Measurements from ENCODE around the gene RBBP5. TPM values are rescaled to one million over a fixed set of nuclear protein-coding genes. Genes with fewer than 3 reads are reported as not detected.

RBBP5 gene
- total RNA-seq, 1 donor from 2014 or later = 18.7 TPM

- Histone ChIP-seq H3K27me3 (ENCODE audit: insufficient read depth, low read length) (no peaks in the 10 kb centered on the region), H3K9ac (ENCODE audit: low read length) (no peak overlapping the region), H3K27ac (ENCODE audit: low read depth, low read length) (no peak overlapping the region), H3K79me2 (ENCODE audit: insufficient read depth, low read length) (no peaks in the 10 kb centered on the region), H3K4me2 (ENCODE audit: low read length) (no peak overlapping the region), H3K4me3 (ENCODE audit: insufficient read depth, low read depth, low read length) (no peak overlapping the region), H3K36me3 (ENCODE audit: insufficient read depth, low read length) (peaks cover 57% of the 10 kb centered on the region), H2AFZ (ENCODE audit: low read depth, low read length) (no peak overlapping the region), H3K9me3 (ENCODE audit: insufficient read depth, low read depth, low read length) (no peaks in the 10 kb centered on the region), H3K4me1 (ENCODE audit: insufficient read depth, low read length) (no peaks in the 10 kb centered on the region), H4K20me1 (ENCODE audit: insufficient read depth, low read length) (no peaks in the 10 kb centered on the region)
- no peak overlapping the region for H3K27ac Mint-ChIP-seq (ENCODE audit: unreplicated experiment)
- H3K4me1 Mint-ChIP-seq (ENCODE audit: low read depth, unreplicated experiment) = no peaks in the 10 kb centered on the region
- no peak overlapping the region for H3K4me3 Mint-ChIP-seq (ENCODE audit: unreplicated experiment)
- FAIRE-seq (no peak), DNase-seq (ENCODE audit: low read depth) (no peak)
- no peaks in the 10 kb centered on the region for H3K9me3 Mint-ChIP-seq (ENCODE audit: unreplicated experiment)
- no peaks in the 10 kb centered on the region for H3K27me3 Mint-ChIP-seq (ENCODE audit: low read depth, unreplicated experiment)
- no peak for TF ChIP-seq EZH2 (IDR thresholded peaks at IDR 0.05; ENCODE audit: insufficient read depth, low read length)
- TF ChIP-seq CTCF (IDR thresholded peaks at IDR 0.05; ENCODE audit: insufficient read depth, low read depth, low read length) = no peak
- H3K36me3 Mint-ChIP-seq (ENCODE audit: low read depth, unreplicated experiment) = peaks cover 10% of the 10 kb centered on the region
Observed at GRCh38 chr1:205095422-205095821, 26.4 kb downstream of the RBBP5 start.

- H4K20me1 ChIP-seq (ENCODE audit: insufficient read depth, low read length) = no peaks in the 10 kb centered on the region
- H3K36me3 ChIP-seq (ENCODE audit: insufficient read depth, low read length) = peaks cover 27% of the 10 kb centered on the region
- DNase-seq (ENCODE audit: low read depth) = no peak
- no peak for FAIRE-seq
- H3K4me3 ChIP-seq (ENCODE audit: insufficient read depth, low read depth, low read length) = no peak overlapping the region
- H3K9me3 ChIP-seq (ENCODE audit: insufficient read depth, low read depth, low read length) = no peaks in the 10 kb centered on the region
- no peak overlapping the region for H2AFZ ChIP-seq (ENCODE audit: low read depth, low read length)
- Mint-ChIP-seq H3K4me3 (ENCODE audit: unreplicated experiment) (no peak overlapping the region), H3K4me1 (ENCODE audit: low read depth, unreplicated experiment) (peaks cover 9% of the 10 kb centered on the region), H3K27me3 (ENCODE audit: low read depth, unreplicated experiment) (no peaks in the 10 kb centered on the region), H3K36me3 (ENCODE audit: low read depth, unreplicated experiment) (peaks cover 19% of the 10 kb centered on the region), H3K9me3 (ENCODE audit: unreplicated experiment) (no peaks in the 10 kb centered on the region), H3K27ac (ENCODE audit: unreplicated experiment) (no peak overlapping the region)
- H3K79me2 ChIP-seq (ENCODE audit: insufficient read depth, low read length) = no peaks in the 10 kb centered on the region
- no peak overlapping the region for H3K9ac ChIP-seq (ENCODE audit: low read length)
- no peak overlapping the region for H3K27ac ChIP-seq (ENCODE audit: low read depth, low read length)
- H3K4me2 ChIP-seq (ENCODE audit: low read length) = no peak overlapping the region
- TF ChIP-seq EZH2 (IDR thresholded peaks at IDR 0.05; ENCODE audit: insufficient read depth, low read length) = no peak
- TF ChIP-seq CTCF (IDR thresholded peaks at IDR 0.05; ENCODE audit: insufficient read depth, low read depth, low read length) = no peak
- H3K4me1 ChIP-seq (ENCODE audit: insufficient read depth, low read length) = no peaks in the 10 kb centered on the region
- H3K27me3 ChIP-seq (ENCODE audit: insufficient read depth, low read length) = no peaks in the 10 kb centered on the region
Observed at GRCh38 chr1:205091043-205091740, 30.6 kb downstream of the RBBP5 start.

- H3K4me3 Mint-ChIP-seq (ENCODE audit: unreplicated experiment) = no peak overlapping the region
- H2AFZ ChIP-seq (ENCODE audit: low read depth, low read length) = no peak overlapping the region
- H3K36me3 ChIP-seq (ENCODE audit: insufficient read depth, low read length) = peaks cover 26% of the 10 kb centered on the region
- peaks cover 31% of the 10 kb centered on the region for H3K36me3 Mint-ChIP-seq (ENCODE audit: low read depth, unreplicated experiment)
- no peak overlapping the region for H3K9ac ChIP-seq (ENCODE audit: low read length)
- DNase-seq (ENCODE audit: low read depth) (peak; percentile 30), FAIRE-seq (peak; percentile 23)
- no peak overlapping the region for H3K27ac ChIP-seq (ENCODE audit: low read depth, low read length)
- H3K4me1 Mint-ChIP-seq (ENCODE audit: low read depth, unreplicated experiment) = peaks cover 9% of the 10 kb centered on the region
- H3K4me1 ChIP-seq (ENCODE audit: insufficient read depth, low read length) = no peaks in the 10 kb centered on the region
- H3K79me2 ChIP-seq (ENCODE audit: insufficient read depth, low read length) = no peaks in the 10 kb centered on the region
- H3K27me3 ChIP-seq (ENCODE audit: insufficient read depth, low read length) = no peaks in the 10 kb centered on the region
- no peaks in the 10 kb centered on the region for H3K9me3 ChIP-seq (ENCODE audit: insufficient read depth, low read depth, low read length)
- no peak overlapping the region for H3K4me2 ChIP-seq (ENCODE audit: low read length)
- no peak overlapping the region for H3K4me3 ChIP-seq (ENCODE audit: insufficient read depth, low read depth, low read length)
- H3K27ac Mint-ChIP-seq (ENCODE audit: unreplicated experiment) = no peak overlapping the region
- no peaks in the 10 kb centered on the region for H3K27me3 Mint-ChIP-seq (ENCODE audit: low read depth, unreplicated experiment)
- TF ChIP-seq CTCF (IDR thresholded peaks at IDR 0.05; ENCODE audit: insufficient read depth, low read depth, low read length) = no peak
- TF ChIP-seq EZH2 (IDR thresholded peaks at IDR 0.05; ENCODE audit: insufficient read depth, low read length) = no peak
- H4K20me1 ChIP-seq (ENCODE audit: insufficient read depth, low read length) = no peaks in the 10 kb centered on the region
- H3K9me3 Mint-ChIP-seq (ENCODE audit: unreplicated experiment) = no peaks in the 10 kb centered on the region
Observed at GRCh38 chr1:205088341-205088740, 33.4 kb downstream of the RBBP5 start.

All from astrocyte (in vitro differentiated cells and primary cell).